Gastrocnemius medialis (tissue), 4 donors: ENCODE results near the gene HAO2. TPM values are rescaled to one million over a fixed set of nuclear protein-coding genes. Genes with fewer than 3 reads are reported as not detected.

Experiments
- ATAC-seq, 2 donors: fragments of 150-250 bp; one replicate each; pipeline ENCODE4 v1.9.1; 2016
- DNase-seq, 2 donors: peaks; one replicate each; pipeline ENCODE4 v3.0.0-alpha.2; 2019
- H3K27ac ChIP-seq, 4 donors: fragments of 200-600 bp; sonication (generic); 1 replicate in 1 of 4; 2 replicates in 3 of 4; pipeline ENCODE4 v1.5.1; 2016 to 2018; ENCODE audit warnings: mild to moderate bottlenecking in 2 of 4, moderate library complexity in 1 of 4
- H3K27me3 ChIP-seq, 3 donors: fragments of 200-600 bp; sonication (generic) in 2 of 3; 1 replicate in 1 of 3; 2 replicates in 2 of 3; pipeline versions ENCODE4 v1.5.1 to v1.6.0; 2016 to 2019; ENCODE audit warnings: mild to moderate bottlenecking in 1 of 3, moderate library complexity in 1 of 3
- H3K36me3 ChIP-seq, 2 donors: fragments of 200-600 bp; sonication (generic) in 1 of 2; one replicate each; pipeline ENCODE4 v1.5.1; 2017 to 2018
- H3K4me1 ChIP-seq, 2 donors: fragments of 200-600 bp; sonication (generic) in 1 of 2; one replicate each; pipeline ENCODE4 v1.5.1; 2016 to 2017; ENCODE audit warnings: mild to moderate bottlenecking in 2 of 2
- H3K4me3 ChIP-seq, 4 donors: fragments of 200-600 bp; sonication (generic) in 3 of 4; 1 replicate in 1 of 4; 2 replicates in 3 of 4; pipeline ENCODE4 v1.5.1; 2016 to 2019; ENCODE audit warnings: mild to moderate bottlenecking in 2 of 4
- H3K9me3 ChIP-seq, 3 donors: fragments of 200-600 bp; sonication (generic) in 2 of 3; 1 replicate in 1 of 3; 2 replicates in 2 of 3; pipeline ENCODE4 v1.5.1; 2016 to 2019
- CTCF ChIP-seq, 5 experiments: fragments of 450-650 bp in 3 of 5; fragments of 200-600 bp in 2 of 5; sonication (generic) in 2 of 5; IDR thresholded peaks in 4 of 5; conservative IDR thresholded peaks in 1 of 5; 1 replicate in 4 of 5; 2 replicates in 1 of 5; pipeline ENCODE4 v1.5.1; 2016 to 2019; ENCODE audit warnings: antibody characterized with exemption in 5 of 5, mild to moderate bottlenecking in 3 of 5, moderate library complexity in 3 of 5
- POLR2A ChIP-seq, 2 donors: fragments of 450-650 bp; IDR thresholded peaks; one replicate each; pipeline ENCODE4 v1.6.1; 2017; ENCODE audit warnings: antibody characterized with exemption in 2 of 2, mild to moderate bottlenecking in 2 of 2, moderate library complexity in 2 of 2
- in situ Hi-C, 4 donors: fragments of 200-750 bp; cut with MboI; loops; one replicate each; pipeline versions ENCODE4 v1.15.0 to v1.8.0; 2017; ENCODE audit warnings: low sequenced_read_pairs in 4 of 4
- intact Hi-C: fragments of 100-400 bp; cut with DNase I; formaldehyde crosslinking; loops from one replicate; pipeline ENCODE4 v1.15.1; 2023; ENCODE audit warnings: low total_unique reads
- total RNA-seq, 4 donors: library from RNA; depleted of rRNA; stranded (reverse); fragments of >200 nt; gene quantifications; one replicate each; pipeline versions ENCODE4 v1.1.0 to v1.2.3, GENCODE V29; 2016

The HAO2 gene
- total RNA-seq, 4 donors from 2014 or later = 0.18 TPM; not detected in 3

GRCh38 chr1:119329541-119330461 is 38.8 kb upstream of the HAO2 start:
- intact Hi-C loops = no loop called here
- DNase-seq (no peak), ATAC-seq (no peak)
- no peak for TF ChIP-seq CTCF (IDR thresholded peaks at IDR 0.05 in 4 of 5, conservative IDR thresholded peaks at IDR 0.05 in 1 of 5)
- TF ChIP-seq POLR2A (IDR thresholded peaks at IDR 0.05) = no peak
- no peaks in the 10 kb centered on the region for H3K27me3 ChIP-seq
- no peaks in the 10 kb centered on the region for H3K9me3 ChIP-seq
- in situ Hi-C loops = no loop called here
- peaks cover 0 to 11% of the 10 kb centered on the region in 2 donors for H3K4me1 ChIP-seq
- no peak overlapping the region for H3K27ac ChIP-seq
- no peaks in the 10 kb centered on the region for H3K36me3 ChIP-seq
- no peak overlapping the region for H3K4me3 ChIP-seq

- Histone ChIP-seq H3K36me3 (no peaks in the 10 kb centered on the region), H3K9me3 (no peaks in the 10 kb centered on the region), H3K27ac (no peak overlapping the region), H3K27me3 (no peaks in the 10 kb centered on the region), H3K4me1 (peaks cover 0 to 11% of the 10 kb centered on the region in 2 donors), H3K4me3 (no peak overlapping the region)
- in situ Hi-C loops = no loop called here
- ATAC-seq (no peak), DNase-seq (no peak)
- intact Hi-C loops = no loop called here
- TF ChIP-seq CTCF (IDR thresholded peaks at IDR 0.05 in 4 of 5, conservative IDR thresholded peaks at IDR 0.05 in 1 of 5) = no peak
- no peak for TF ChIP-seq POLR2A (IDR thresholded peaks at IDR 0.05)
These were observed 38.0 kb upstream of the HAO2 start for GRCh38 chr1:119330466-119331189.

GRCh38 chr1:119331190-119331515 is 37.4 kb upstream of the HAO2 start:
- Histone ChIP-seq H3K4me3 (no peak overlapping the region), H3K36me3 (no peaks in the 10 kb centered on the region), H3K27me3 (no peaks in the 10 kb centered on the region), H3K9me3 (no peaks in the 10 kb centered on the region), H3K27ac (no peak overlapping the region), H3K4me1 (peaks cover 0 to 11% of the 10 kb centered on the region in 2 donors)
- intact Hi-C loops = no loop called here
- TF ChIP-seq POLR2A (IDR thresholded peaks at IDR 0.05) (no peak), CTCF (IDR thresholded peaks at IDR 0.05 in 4 of 5, conservative IDR thresholded peaks at IDR 0.05 in 1 of 5) (no peak)
- DNase-seq (no peak), ATAC-seq (no peak)
- in situ Hi-C loops = no loop called here

GRCh38 chr1:119331915-119332314 is 36.7 kb upstream of the HAO2 start:
- Histone ChIP-seq H3K27ac (no peak overlapping the region), H3K4me3 (no peak overlapping the region), H3K4me1 (peaks cover 0 to 10% of the 10 kb centered on the region in 2 donors), H3K36me3 (no peaks in the 10 kb centered on the region), H3K27me3 (no peaks in the 10 kb centered on the region), H3K9me3 (no peaks in the 10 kb centered on the region)
- intact Hi-C loops (no loop called here), in situ Hi-C loops (no loop called here)
- TF ChIP-seq CTCF (IDR thresholded peaks at IDR 0.05 in 4 of 5, conservative IDR thresholded peaks at IDR 0.05 in 1 of 5) (no peak), POLR2A (IDR thresholded peaks at IDR 0.05) (no peak)
- ATAC-seq (no peak), DNase-seq (no peak)
